Activated CD4-positive, alpha-beta T cell treated with anti-CD3 and anti-CD28 coated beads for 36 hours (primary cell): ENCODE data around the gene PRKAR1B. TPM values are rescaled to one million over a fixed set of nuclear protein-coding genes. Genes with fewer than 3 reads are reported as not detected.

Source experiments
- ATAC-seq: fragments of 200-7000 bp; cut with Tn5 transposase; one replicate; pipeline ENCODE4 v1.10.0; 2021; ENCODE audit warnings: mild to moderate bottlenecking, moderate library complexity
- CTCF ChIA-PET: fragments of 350-600 bp; sonication (Branson Sonifier 250); formaldehyde crosslinking; loops from one replicate; lab custom pipeline; 2021; ENCODE audit warnings: antibody characterized with exemption; lab: Charles Lee
- POLR2A ChIA-PET: fragments of 350-600 bp; sonication (Branson Sonifier 250); formaldehyde crosslinking; loops from one replicate; lab custom pipeline; 2021; ENCODE audit warnings: antibody characterized with exemption, inconsistent platforms; lab: Charles Lee
- DNase-seq: peaks from one replicate; pipeline ENCODE4 v3.0.0-alpha.2; 2020
- H3K27ac Mint-ChIP-seq: one replicate; pipeline ENCODE4 v1.8.0; 2021; ENCODE audit warnings: mixed read lengths
- H3K27me3 Mint-ChIP-seq: one replicate; pipeline ENCODE4 v1.8.0; 2021; ENCODE audit warnings: mixed read lengths
- H3K36me3 Mint-ChIP-seq: one replicate; pipeline ENCODE4 v1.8.0; 2021; ENCODE audit warnings: low read depth, mixed read lengths
- H3K4me1 Mint-ChIP-seq: one replicate; pipeline ENCODE4 v1.8.0; 2021; ENCODE audit warnings: mixed read lengths
- H3K4me3 Mint-ChIP-seq: one replicate; pipeline ENCODE4 v1.8.0; 2021; ENCODE audit warnings: mild to moderate bottlenecking, moderate library complexity, mixed read lengths
- H3K9me3 Mint-ChIP-seq: one replicate; pipeline ENCODE4 v1.8.0; 2021; ENCODE audit warnings: low read depth, mixed read lengths
- intact Hi-C, 2 experiments: fragments of 100-400 bp; cut with DNase I in 1 of 2; cut with micrococcal nuclease in 1 of 2; formaldehyde crosslinking; loops; one replicate each; pipeline versions ENCODE4 v1.14.2 to v1.15.1; 2022 to 2024; cut with DNase I, micrococcal nuclease
- total RNA-seq, 2 experiments: library from RNA; stranded (reverse); gene quantifications; one replicate each; pipeline ENCODE4 v1.2.3, GENCODE V29; 2021

Gene PRKAR1B
- total RNA-seq, 2 experiments from 2014 or later = 37.0 to 41.0 TPM

DNA sequence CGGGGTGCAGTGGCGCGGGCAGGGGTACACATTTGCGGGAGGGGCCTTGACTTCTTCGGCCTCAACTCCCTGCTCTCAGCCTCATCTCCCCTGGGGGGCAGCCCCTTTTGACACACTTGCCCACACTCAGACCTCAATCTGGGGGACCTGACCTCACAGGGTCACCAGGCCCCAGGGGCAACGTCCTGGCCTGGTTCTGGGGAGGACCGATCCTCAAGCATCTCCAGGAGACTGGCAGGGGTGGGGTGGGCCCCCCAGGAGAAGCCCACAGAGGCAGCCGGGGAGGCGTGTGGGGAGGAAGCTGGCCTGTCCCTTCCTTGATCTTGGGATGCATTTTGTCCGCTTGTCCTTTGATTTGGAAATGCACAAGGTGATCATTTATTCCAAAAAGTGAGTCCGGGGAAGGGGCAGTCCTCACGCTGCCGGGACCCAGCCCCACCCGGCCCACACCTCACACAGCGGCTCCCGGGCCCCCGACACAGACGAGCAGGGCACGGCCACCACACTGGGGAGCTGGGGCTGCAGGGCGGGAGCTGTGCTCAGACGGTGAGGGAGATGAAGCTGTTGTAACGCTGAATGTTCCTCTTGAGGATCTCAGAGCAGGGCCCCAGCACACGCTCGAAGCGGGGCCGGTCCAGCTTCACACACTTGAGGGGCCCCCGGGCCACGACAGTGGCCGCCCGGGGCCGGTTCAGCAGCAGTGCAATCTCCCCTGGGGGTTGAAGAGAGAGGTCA, 177.0 kb downstream of the PRKAR1B start:
- peaks cover 9% of the 10 kb centered on the region for H3K36me3 Mint-ChIP-seq
- H3K9me3 Mint-ChIP-seq = peaks cover 6% of the 10 kb centered on the region
- POLR2A ChIA-PET = no interaction called here
- H3K4me3 Mint-ChIP-seq = no peak overlapping the region
- DNase-seq = no peak
- intact Hi-C loops = loop anchor here in 1 of 2 experiments (5.0 kb wide), 1 partner anchor 1107 kb away; no protein-coding TSS in a partner anchor
- H3K4me1 Mint-ChIP-seq = no peaks in the 10 kb centered on the region
- ATAC-seq = no peak
- CTCF ChIA-PET = no interaction called here
- H3K27me3 Mint-ChIP-seq = no peaks in the 10 kb centered on the region
- no peak overlapping the region for H3K27ac Mint-ChIP-seq

DNA sequence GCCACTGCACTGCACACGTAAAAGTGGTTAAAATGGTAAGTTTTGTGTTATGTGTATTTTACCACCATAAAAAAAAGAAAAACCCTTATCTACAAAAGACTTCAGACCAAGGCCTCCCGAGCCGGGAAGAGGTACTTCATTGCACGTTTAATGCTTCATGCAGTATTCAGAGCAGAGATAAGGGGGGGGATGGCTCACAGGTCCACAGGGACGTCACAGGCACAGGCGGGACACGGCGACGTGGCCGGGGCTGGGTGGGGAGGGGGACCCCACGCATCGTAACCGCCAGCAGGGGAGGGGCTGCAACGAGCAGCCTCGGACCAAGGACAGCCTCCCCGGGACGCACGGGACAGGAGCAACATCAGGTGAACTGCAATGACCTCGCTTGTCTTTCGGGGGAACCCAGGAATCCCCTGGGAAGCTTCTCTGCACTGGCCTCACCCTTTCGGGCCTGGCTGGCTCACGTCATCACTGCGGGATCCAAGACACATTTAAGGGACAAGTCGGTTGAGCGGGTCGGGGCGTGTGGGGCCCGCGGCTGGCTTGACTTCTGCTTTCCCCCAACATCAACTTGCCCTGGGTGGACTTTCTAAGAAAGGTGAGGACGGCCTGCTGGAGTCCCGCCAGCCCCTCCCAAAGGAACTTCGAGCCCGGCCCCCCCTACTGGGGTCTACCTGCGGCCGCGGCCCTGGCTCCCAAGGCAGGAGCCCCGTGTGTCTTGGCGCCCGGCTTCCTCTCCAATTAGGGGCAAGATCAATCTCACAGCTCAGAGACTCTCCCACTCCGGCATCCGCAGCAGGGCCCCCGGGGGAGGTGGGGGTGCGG, 177.8 kb downstream of the PRKAR1B start:
- Mint-ChIP-seq H3K4me1 (no peaks in the 10 kb centered on the region), H3K4me3 (no peak overlapping the region), H3K36me3 (peaks cover 9% of the 10 kb centered on the region), H3K9me3 (peaks cover 6% of the 10 kb centered on the region), H3K27ac (no peak overlapping the region), H3K27me3 (no peaks in the 10 kb centered on the region)
- intact Hi-C loops = no loop called here
- ChIA-PET POLR2A (no interaction called here), CTCF (no interaction called here)
- ATAC-seq (no peak), DNase-seq (no peak)

DNA sequence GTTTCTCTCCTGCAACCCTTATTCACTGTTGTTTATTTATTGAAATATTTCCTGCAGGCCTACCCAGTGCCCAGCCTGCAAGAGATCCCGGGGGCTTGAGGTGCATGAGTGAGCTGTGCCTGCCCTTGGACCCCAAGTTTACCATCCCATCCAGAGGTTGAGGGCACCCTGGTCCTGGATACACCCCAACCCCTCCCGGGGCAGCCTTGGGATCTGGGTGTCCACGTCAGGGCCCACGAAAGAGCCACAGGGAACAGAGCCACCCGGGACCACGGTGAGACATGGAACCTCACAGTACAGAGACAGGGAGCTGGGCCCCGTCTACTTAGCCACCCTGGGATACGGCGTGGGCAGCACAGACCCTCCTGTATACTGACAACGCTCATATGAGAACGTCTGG, 178.7 kb downstream of the PRKAR1B start:
- Mint-ChIP-seq H3K4me1 (no peaks in the 10 kb centered on the region), H3K27ac (no peak overlapping the region), H3K27me3 (no peaks in the 10 kb centered on the region), H3K9me3 (peaks cover 6% of the 10 kb centered on the region), H3K4me3 (no peak overlapping the region), H3K36me3 (peaks cover 9% of the 10 kb centered on the region)
- intact Hi-C loops = no loop called here
- ATAC-seq (no peak), DNase-seq (no peak)
- CTCF ChIA-PET = no interaction called here
- POLR2A ChIA-PET = no interaction called here

DNA sequence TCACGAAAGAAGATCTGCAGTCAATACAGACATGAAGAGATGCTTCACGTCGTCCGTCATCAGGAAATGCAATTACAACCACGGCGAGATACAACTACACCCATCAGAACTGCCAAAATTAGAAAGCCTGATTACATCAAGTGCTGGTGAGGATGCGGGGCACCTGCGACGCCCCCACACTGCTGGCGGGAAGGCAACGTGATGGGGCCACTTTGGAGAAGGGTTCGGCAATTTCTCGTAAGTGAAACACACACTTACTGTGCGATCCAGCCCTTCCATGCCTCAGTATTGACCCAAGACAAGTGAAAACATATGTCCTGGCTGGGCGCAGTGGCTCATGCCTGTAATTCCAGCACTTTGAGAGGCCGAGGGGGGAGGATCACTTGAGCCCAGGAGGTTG, 181.6 kb downstream of the PRKAR1B start:
- CTCF ChIA-PET = no interaction called here
- intact Hi-C loops = no loop called here
- Mint-ChIP-seq H3K4me3 (no peak overlapping the region), H3K36me3 (peaks cover 9% of the 10 kb centered on the region), H3K27me3 (no peaks in the 10 kb centered on the region), H3K9me3 (peaks cover 6% of the 10 kb centered on the region), H3K27ac (no peak overlapping the region), H3K4me1 (peaks cover 5% of the 10 kb centered on the region)
- POLR2A ChIA-PET = no interaction called here
- DNase-seq (no peak), ATAC-seq (no peak)

DNA sequence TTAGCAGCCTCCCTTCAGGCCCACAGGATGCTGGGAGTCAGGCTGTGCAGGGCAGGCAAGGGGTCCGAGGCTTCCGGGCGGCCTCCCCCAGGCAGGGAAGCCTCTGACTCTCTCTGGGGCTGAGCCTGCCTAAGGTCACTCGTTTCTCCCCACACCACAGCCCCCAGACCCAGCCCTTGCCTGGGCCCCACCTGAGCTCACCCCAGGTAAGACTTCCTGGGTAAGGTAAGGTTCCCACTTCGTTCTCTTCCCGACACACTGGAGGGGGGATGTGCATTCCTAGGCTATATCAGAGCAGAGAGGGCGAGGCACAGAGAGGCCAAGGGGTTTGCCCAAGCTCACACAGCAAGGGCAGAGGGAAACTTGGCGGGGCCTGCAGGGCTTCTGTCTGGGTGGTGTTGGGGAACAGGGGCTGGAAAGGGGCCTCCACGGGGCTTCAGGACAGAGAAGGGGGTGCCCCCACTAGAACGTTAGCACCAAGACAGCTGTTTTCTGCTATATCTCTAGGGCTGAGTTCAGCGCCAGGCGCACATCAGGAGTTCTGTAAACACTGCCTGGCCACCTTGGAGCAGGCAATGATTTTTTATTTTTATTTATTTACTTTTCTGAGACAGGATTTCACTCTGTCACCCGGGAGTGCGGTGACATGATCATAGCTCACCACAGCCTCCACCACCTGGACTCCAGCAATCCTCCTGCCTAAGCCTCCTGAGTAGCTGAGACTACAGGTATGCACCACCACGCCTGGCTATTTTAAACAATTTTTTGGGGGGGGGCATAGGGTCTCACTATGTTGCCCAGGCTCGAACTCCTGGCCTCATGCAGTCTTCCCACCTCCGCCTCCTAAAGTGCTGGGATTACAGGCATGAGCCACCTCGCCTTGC, 182.5 kb downstream of the PRKAR1B start:
- no peak overlapping the region for H3K27ac Mint-ChIP-seq
- no peak for ATAC-seq
- CTCF ChIA-PET = no interaction called here
- no peaks in the 10 kb centered on the region for H3K27me3 Mint-ChIP-seq
- H3K4me3 Mint-ChIP-seq = no peak overlapping the region
- intact Hi-C loops = no loop called here
- DNase-seq = no peak
- H3K36me3 Mint-ChIP-seq = peaks cover 9% of the 10 kb centered on the region
- POLR2A ChIA-PET = no interaction called here
- peaks cover 6% of the 10 kb centered on the region for H3K9me3 Mint-ChIP-seq
- peaks cover 5% of the 10 kb centered on the region for H3K4me1 Mint-ChIP-seq

DNA sequence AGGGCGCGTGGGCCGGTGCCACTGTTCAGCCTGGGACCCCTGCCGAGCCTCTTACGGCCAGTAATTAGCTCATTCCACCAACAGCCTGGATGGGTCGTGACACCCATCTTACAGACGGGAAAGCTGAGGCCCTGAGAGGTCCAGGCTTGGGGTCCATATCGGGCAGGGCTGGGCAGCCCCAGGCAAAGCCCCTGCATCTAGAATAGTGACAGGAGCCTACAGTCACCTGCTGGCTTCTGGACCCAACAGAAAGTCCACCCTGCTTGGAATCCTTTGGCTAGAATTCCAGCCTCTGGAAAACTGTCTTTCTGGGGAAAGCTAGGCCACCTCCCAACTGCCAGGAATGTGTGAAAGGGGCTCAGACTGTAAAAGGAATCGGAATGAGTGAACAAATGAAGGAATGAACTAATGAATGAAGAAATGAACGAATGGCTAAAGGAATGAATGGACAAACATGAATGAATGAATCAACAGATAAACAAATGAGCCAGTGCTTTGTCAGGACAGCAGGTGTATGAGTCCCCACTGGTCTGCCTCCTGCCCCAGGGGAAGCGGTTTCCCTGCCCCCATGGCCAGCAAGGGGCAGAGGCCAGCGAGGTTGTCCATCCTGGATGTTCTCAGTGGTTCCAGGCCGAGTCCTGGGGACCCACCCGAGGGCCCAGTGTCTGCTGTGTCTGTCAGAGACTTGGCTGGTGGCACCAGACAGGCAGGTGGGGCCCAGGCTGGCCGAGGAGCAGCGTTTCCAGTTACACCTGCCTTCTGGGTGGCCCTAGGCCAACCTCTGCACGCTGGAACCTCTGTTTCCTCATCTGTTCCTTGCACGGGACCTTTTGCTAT, 183.4 kb downstream of the PRKAR1B start:
- Mint-ChIP-seq H3K27ac (no peak overlapping the region), H3K27me3 (no peaks in the 10 kb centered on the region), H3K4me3 (no peak overlapping the region), H3K4me1 (peaks cover 5% of the 10 kb centered on the region), H3K9me3 (peaks cover 6% of the 10 kb centered on the region), H3K36me3 (peaks cover 5% of the 10 kb centered on the region)
- no peak for ATAC-seq
- ChIA-PET CTCF (no interaction called here), POLR2A (no interaction called here)
- intact Hi-C loops = no loop called here
- no peak for DNase-seq

DNA sequence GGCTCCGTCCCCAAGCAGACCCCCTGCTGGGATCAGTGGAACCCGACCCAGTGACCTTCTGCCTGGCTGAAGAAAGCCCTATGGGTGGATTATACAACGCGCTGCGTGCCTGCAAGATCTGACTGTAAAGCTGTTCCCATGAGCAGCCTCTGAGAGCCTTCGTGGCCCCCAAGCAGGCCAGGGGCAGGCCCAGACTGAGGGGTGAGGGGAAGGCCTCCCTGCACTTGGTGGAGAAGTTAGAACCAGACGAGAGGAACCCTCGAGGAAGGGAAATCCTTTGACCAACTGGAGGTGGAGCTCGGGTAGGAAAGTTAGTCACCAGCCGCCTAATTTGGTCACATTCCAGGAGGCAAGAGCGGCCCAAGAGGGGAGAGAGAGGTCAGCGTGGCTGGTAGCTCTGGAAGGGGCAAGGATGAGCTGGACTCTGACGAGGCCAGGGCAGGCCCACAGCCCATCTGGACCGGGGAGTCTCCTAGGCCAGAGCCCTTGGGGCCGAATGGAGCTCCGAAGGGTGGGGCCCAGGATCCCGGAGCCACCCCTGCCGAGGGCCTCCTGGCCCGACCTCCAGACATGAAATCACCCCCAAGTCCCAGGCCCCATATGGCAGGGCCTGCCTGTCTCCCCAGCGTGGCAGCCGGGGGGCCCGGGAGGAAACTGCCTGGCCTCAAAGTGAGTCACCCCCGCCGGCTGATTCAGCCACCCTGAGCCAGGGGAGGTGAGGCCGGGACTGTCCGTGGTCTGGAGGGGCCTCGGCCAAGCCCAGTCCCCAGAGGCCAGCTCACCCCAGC, 184.2 kb downstream of the PRKAR1B start:
- intact Hi-C loops = no loop called here
- CTCF ChIA-PET = no interaction called here
- Mint-ChIP-seq H3K27me3 (no peaks in the 10 kb centered on the region), H3K36me3 (peaks cover 4% of the 10 kb centered on the region), H3K9me3 (peaks cover 6% of the 10 kb centered on the region), H3K27ac (no peak overlapping the region), H3K4me3 (no peak overlapping the region), H3K4me1 (peaks cover 5% of the 10 kb centered on the region)
- DNase-seq (peak; percentile 54), ATAC-seq (peak; percentile 85)
- POLR2A ChIA-PET = no interaction called here

DNA sequence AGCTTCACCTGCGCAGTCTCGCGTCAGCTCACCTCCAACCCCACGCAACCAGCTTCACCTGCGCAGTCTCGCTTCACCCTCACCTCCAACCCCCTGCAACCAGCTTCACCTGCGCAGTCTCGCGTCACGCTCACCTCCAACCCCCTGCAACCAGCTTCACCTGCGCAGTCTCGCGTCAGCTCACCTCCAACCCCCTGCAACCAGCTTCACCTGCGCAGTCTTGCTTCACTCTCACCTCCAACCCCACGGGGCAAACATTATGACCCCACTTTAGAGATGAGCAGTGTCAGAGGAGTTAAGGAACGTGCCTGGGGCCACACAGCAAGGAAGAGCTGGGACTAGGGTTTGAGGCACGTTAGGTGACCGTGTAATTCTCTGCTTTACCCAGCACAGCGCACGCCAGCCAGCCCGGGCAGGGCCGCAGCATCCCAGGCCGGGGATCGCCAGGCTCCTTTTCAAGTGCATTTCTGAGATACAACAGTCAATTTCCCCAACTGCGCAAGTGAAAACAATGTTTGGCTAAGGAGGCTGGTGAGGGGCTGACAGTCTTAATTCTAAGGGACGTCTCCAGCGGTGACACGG, 184.9 kb downstream of the PRKAR1B start:
- ChIA-PET POLR2A (no interaction called here), CTCF (interaction anchor here (0.6 kb wide), 1 partner anchor 649 kb away, joined by 3 read pairs; no protein-coding TSS in a partner anchor)
- Mint-ChIP-seq H3K36me3 (peaks cover 4% of the 10 kb centered on the region), H3K9me3 (peaks cover 6% of the 10 kb centered on the region), H3K27me3 (no peaks in the 10 kb centered on the region), H3K4me1 (peaks cover 5% of the 10 kb centered on the region), H3K27ac (no peak overlapping the region), H3K4me3 (no peak overlapping the region)
- intact Hi-C loops = no loop called here
- ATAC-seq (no peak), DNase-seq (no peak)

DNA sequence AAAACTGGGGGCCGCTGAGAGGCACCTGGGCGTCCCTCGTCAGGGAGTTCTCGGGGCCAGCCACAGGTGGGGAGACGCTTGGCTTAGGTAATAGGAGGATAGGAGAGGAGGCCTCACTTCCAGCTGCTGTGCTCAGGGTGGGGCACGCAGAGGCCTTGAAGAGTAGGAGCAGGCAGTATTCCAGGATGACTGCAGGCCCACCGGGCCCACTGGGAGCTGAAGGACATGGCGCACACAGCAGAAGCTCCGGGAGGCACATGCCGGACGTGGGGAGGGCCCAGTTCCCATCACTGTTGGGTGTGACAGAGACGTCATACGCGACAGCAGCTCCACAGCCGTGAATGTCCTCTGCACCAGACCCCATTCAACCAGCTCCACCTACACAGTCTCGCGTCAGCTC, 185.4 kb downstream of the PRKAR1B start:
- no peak for ATAC-seq
- intact Hi-C loops = no loop called here
- DNase-seq = no peak
- CTCF ChIA-PET = interaction anchor here (0.6 kb wide), 1 partner anchor 650 kb away, joined by 3 read pairs; no protein-coding TSS in a partner anchor
- peaks cover under 1% of the 10 kb centered on the region for H3K36me3 Mint-ChIP-seq
- peaks cover 6% of the 10 kb centered on the region for H3K9me3 Mint-ChIP-seq
- no peaks in the 10 kb centered on the region for H3K27me3 Mint-ChIP-seq
- H3K4me1 Mint-ChIP-seq = peaks cover 5% of the 10 kb centered on the region
- H3K27ac Mint-ChIP-seq = no peak overlapping the region
- H3K4me3 Mint-ChIP-seq = no peak overlapping the region
- POLR2A ChIA-PET = no interaction called here

DNA sequence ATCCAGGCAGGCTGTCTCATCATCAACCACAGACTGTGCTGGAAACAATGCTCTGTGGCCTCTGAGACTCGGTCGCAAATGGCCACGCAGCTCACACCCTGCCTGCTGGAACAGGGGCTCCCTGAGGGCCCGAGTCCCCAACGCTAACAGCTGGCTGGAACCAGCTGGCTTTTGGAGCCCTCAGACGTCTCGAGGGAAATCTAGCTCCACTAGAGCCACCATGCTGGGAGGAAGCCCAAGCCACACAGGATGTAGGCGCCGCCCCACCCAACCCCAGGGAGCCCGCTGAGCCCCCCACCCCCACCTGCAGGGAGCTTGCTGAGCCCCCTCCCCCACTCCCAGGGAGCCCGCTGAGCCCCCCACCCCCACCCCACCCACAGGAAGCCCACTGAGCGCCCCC, 186.1 kb downstream of the PRKAR1B start:
- H3K9me3 Mint-ChIP-seq = peaks cover 5% of the 10 kb centered on the region
- no peak overlapping the region for H3K27ac Mint-ChIP-seq
- no peak overlapping the region for H3K4me3 Mint-ChIP-seq
- no peaks in the 10 kb centered on the region for H3K36me3 Mint-ChIP-seq
- DNase-seq (no peak), ATAC-seq (no peak)
- intact Hi-C loops = no loop called here
- H3K27me3 Mint-ChIP-seq = no peaks in the 10 kb centered on the region
- ChIA-PET POLR2A (no interaction called here), CTCF (no interaction called here)
- H3K4me1 Mint-ChIP-seq = peaks cover 5% of the 10 kb centered on the region
